ENCODE results near the gene CTU2. TPM values are rescaled to one million over a fixed set of nuclear protein-coding genes. Genes with fewer than 3 reads are reported as not detected.

CTU2 gene
- polyA plus RNA-seq, 1 donor (not counting 4 experiments of a cell fraction or from before 2014, with no cell fraction given), result 6.3 TPM

DNA sequence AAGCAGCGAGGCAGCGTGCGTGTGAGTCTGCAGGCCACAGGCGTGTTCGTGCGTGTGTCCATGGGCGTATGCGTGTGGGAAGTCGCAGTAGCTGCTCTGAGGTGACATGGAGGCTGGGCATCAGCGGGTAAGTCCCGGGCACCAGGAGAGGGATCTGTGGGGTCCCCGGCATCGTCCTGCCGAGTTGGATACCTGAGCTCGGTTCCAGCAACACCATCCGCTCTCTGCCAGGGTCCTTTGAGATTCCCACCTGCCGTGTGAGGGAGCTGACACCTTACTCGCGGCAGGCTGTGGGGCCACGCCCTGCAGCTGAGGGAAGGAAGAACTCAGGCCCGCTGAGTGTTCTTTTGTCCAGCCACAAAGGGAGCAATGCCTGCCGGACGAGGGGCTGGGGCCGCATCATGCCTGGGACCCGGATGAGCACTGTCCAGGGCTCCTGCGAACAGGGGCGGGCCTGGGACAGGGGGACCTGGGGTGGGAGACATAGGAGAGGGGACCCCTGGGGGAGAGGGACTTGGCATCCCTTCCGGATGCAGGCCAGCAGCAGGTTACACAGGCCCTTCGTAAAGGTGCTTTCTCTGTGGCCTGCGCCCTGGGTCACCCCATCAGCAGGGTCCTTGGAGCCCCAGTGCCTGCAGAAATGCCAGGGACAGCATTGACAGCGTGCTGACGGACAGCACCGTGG is 15.0 kb upstream of the CTU2 start:
- Histone ChIP-seq H3K9me3 (ENCODE audit: control insufficient read depth, low read depth, low read length) (no peaks in the 10 kb centered on the region), H3K36me3 (ENCODE audit: control insufficient read depth in 2 of 2, extremely low read depth in 1 of 2, insufficient read depth in 2 of 2, low read length in 2 of 2) (no peaks in the 10 kb centered on the region), H3K4me3 (ENCODE audit: control insufficient read depth in 2 of 3, extremely low read depth in 1 of 3, insufficient read depth in 2 of 3, low read depth in 1 of 3, low read length in 3 of 3) (no peak overlapping the region), H3K27ac (ENCODE audit: control insufficient read depth, insufficient read depth, low read length) (no peak overlapping the region), H3K79me2 (ENCODE audit: control insufficient read depth, insufficient read depth, low read length) (no peaks in the 10 kb centered on the region), H3K4me2 (ENCODE audit: control insufficient read depth, extremely low read depth, insufficient read depth, low read depth, low read length) (no peak overlapping the region), H3K27me3 (ENCODE audit: control insufficient read depth, extremely low read depth, insufficient read depth, low read length) (peaks cover 68% of the 10 kb centered on the region), H2AFZ (ENCODE audit: control insufficient read depth, low read length) (no peak overlapping the region), H3K9ac (ENCODE audit: control insufficient read depth, extremely low read depth, insufficient read depth, low read length) (no peak overlapping the region), H3K9me1 (ENCODE audit: control insufficient read depth, extremely low read depth, insufficient read depth, low read length) (no peaks in the 10 kb centered on the region), H4K20me1 (ENCODE audit: control insufficient read depth, extremely low read depth, insufficient read depth, low read length) (peaks cover 2% of the 10 kb centered on the region), H3K4me1 (ENCODE audit: control insufficient read depth, extremely low read depth, insufficient read depth, low read length) (peaks cover 2% of the 10 kb centered on the region)
- FAIRE-seq, result no peak
- TF ChIP-seq, protein P1, sequence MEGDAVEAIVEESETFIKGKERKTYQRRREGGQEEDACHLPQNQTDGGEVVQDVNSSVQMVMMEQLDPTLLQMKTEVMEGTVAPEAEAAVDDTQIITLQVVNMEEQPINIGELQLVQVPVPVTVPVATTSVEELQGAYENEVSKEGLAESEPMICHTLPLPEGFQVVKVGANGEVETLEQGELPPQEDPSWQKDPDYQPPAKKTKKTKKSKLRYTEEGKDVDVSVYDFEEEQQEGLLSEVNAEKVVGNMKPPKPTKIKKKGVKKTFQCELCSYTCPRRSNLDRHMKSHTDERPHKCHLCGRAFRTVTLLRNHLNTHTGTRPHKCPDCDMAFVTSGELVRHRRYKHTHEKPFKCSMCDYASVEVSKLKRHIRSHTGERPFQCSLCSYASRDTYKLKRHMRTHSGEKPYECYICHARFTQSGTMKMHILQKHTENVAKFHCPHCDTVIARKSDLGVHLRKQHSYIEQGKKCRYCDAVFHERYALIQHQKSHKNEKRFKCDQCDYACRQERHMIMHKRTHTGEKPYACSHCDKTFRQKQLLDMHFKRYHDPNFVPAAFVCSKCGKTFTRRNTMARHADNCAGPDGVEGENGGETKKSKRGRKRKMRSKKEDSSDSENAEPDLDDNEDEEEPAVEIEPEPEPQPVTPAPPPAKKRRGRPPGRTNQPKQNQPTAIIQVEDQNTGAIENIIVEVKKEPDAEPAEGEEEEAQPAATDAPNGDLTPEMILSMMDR (optimal IDR thresholded peaks at IDR 0.05 in 1 of 3, IDR thresholded peaks at IDR 0.05 in 1 of 3, conservative IDR thresholded peaks at IDR 0.05 in 1 of 3; ENCODE audit: extremely low read depth in 1 of 3, insufficient read depth in 2 of 3, low read length in 3 of 3), result no peak
- no peak for TF ChIP-seq EZH2 (IDR thresholded peaks at IDR 0.05; ENCODE audit: low read length)
- no peak for DNase-seq (ENCODE audit: low read depth, low spot score)
- dilution Hi-C loops (cut with MboI; ENCODE audit: extremely low pct_ligation_motif_present, low sequenced_read_pairs), result no loop called here

- TF ChIP-seq, protein P1 (optimal IDR thresholded peaks at IDR 0.05 in 1 of 3, IDR thresholded peaks at IDR 0.05 in 1 of 3, conservative IDR thresholded peaks at IDR 0.05 in 1 of 3; ENCODE audit: extremely low read depth in 1 of 3, insufficient read depth in 2 of 3, low read length in 3 of 3), result no peak
- no peak for TF ChIP-seq EZH2 (IDR thresholded peaks at IDR 0.05; ENCODE audit: low read length)
- no peak overlapping the region for H2AFZ ChIP-seq (ENCODE audit: control insufficient read depth, low read length)
- H3K27ac ChIP-seq (ENCODE audit: control insufficient read depth, insufficient read depth, low read length), result no peak overlapping the region
- no peaks in the 10 kb centered on the region for H3K79me2 ChIP-seq (ENCODE audit: control insufficient read depth, insufficient read depth, low read length)
- FAIRE-seq, result no peak
- H3K4me1 ChIP-seq (ENCODE audit: control insufficient read depth, extremely low read depth, insufficient read depth, low read length), result peaks cover 2% of the 10 kb centered on the region
- no peaks in the 10 kb centered on the region for H3K36me3 ChIP-seq (ENCODE audit: control insufficient read depth in 2 of 2, extremely low read depth in 1 of 2, insufficient read depth in 2 of 2, low read length in 2 of 2)
- peaks cover 62% of the 10 kb centered on the region for H3K27me3 ChIP-seq (ENCODE audit: control insufficient read depth, extremely low read depth, insufficient read depth, low read length)
- no peaks in the 10 kb centered on the region for H3K9me1 ChIP-seq (ENCODE audit: control insufficient read depth, extremely low read depth, insufficient read depth, low read length)
- DNase-seq (ENCODE audit: low read depth, low spot score), result no peak
- peaks cover 2% of the 10 kb centered on the region for H4K20me1 ChIP-seq (ENCODE audit: control insufficient read depth, extremely low read depth, insufficient read depth, low read length)
- no peak overlapping the region for H3K4me3 ChIP-seq (ENCODE audit: control insufficient read depth in 2 of 3, extremely low read depth in 1 of 3, insufficient read depth in 2 of 3, low read depth in 1 of 3, low read length in 3 of 3)
- no peaks in the 10 kb centered on the region for H3K9me3 ChIP-seq (ENCODE audit: control insufficient read depth, low read depth, low read length)
- H3K4me2 ChIP-seq (ENCODE audit: control insufficient read depth, extremely low read depth, insufficient read depth, low read depth, low read length), result no peak overlapping the region
- dilution Hi-C loops (cut with MboI; ENCODE audit: extremely low pct_ligation_motif_present, low sequenced_read_pairs), result no loop called here
- no peak overlapping the region for H3K9ac ChIP-seq (ENCODE audit: control insufficient read depth, extremely low read depth, insufficient read depth, low read length)
Measured at GRCh38 chr16:88691924-88692560, 14.3 kb upstream of the CTU2 start.

Data from keratinocyte (primary cell).